PC-9 (cell line): ENCODE results near the gene TEKTIP1. TPM values are rescaled to one million over a fixed set of nuclear protein-coding genes. Genes with fewer than 3 reads are reported as not detected.

Experiments used
- BruUV-seq: library from RNA; stranded (reverse); fragments of 400-500 nt; replicated peaks from 2 replicates; lab custom pipeline; 2021; lab: Mats Ljungman, UMichigan
- CTCF ChIA-PET: fragments of 300-600 bp; sonication (Branson Sonifier 250); formaldehyde crosslinking; loops from one replicate; lab custom pipeline; 2022; ENCODE audit warnings: antibody characterized with exemption; lab: Charles Lee
- POLR2A ChIA-PET: fragments of 300-600 bp; sonication (Branson Sonifier 250); formaldehyde crosslinking; loops from one replicate; lab custom pipeline; 2022; ENCODE audit warnings: antibody characterized with exemption; ENCODE audit not compliant: unreplicated experiment; lab: Charles Lee
- DNase-seq, 2 experiments: peaks; one replicate each; pipeline versions ENCODE4 v3.0.0 to v3.0.0-alpha.2; 2015 to 2022; ENCODE audit warnings: mixed read lengths in 1 of 2
- H2AFZ ChIP-seq: fragments of 200-600 bp; sonication (generic); 2 replicates; pipeline ENCODE4 v1.8.1; 2017; ENCODE audit warnings: antibody characterized with exemption
- H3F3A ChIP-seq: fragments of 200-600 bp; sonication (generic); 2 replicates; pipeline ENCODE4 v1.8.1; 2017; ENCODE audit warnings: antibody characterized with exemption, mild to moderate bottlenecking, low read depth; ENCODE audit not compliant: insufficient read depth
- H3K27ac ChIP-seq: fragments of 200-600 bp; sonication (generic); 2 replicates; pipeline ENCODE4 v1.6.1; 2016; ENCODE audit warnings: mixed run types
- H3K27me3 ChIP-seq: fragments of 200-600 bp; sonication (generic); 2 replicates; pipeline ENCODE4 v1.6.1; 2016; ENCODE audit warnings: low read depth, mixed run types; ENCODE audit not compliant: insufficient read depth
- H3K36me3 ChIP-seq: fragments of 200-600 bp; sonication (generic); 2 replicates; pipeline ENCODE4 v1.6.1; 2016; ENCODE audit warnings: low read depth, mixed run types
- H3K4me1 ChIP-seq: fragments of 200-600 bp; sonication (generic); replicated peaks from 2 replicates; pipeline ENCODE4 v1.6.1; 2016; ENCODE audit warnings: mixed run types; ENCODE audit not compliant: insufficient read depth
- H3K4me2 ChIP-seq: fragments of 200-600 bp; sonication (generic); 2 replicates; pipeline ENCODE4 v1.6.1; 2017; ENCODE audit warnings: mixed run types
- H3K4me3 ChIP-seq: fragments of 200-600 bp; sonication (generic); 2 replicates; pipeline ENCODE4 v1.6.1; 2016; ENCODE audit warnings: mixed run types
- H3K79me2 ChIP-seq: fragments of 200-600 bp; sonication (generic); 2 replicates; pipeline ENCODE4 v1.6.1; 2017; ENCODE audit warnings: low read depth, mixed run types
- H3K9me2 ChIP-seq: fragments of 200-600 bp; sonication (generic); 2 replicates; pipeline ENCODE4 v1.8.1; 2017; ENCODE audit warnings: mild to moderate bottlenecking; ENCODE audit not compliant: insufficient read depth
- H3K9me3 ChIP-seq: fragments of 200-600 bp; sonication (generic); 2 replicates; pipeline ENCODE4 v1.8.1; 2016; ENCODE audit warnings: low read depth; ENCODE audit not compliant: insufficient read depth
- H4K20me1 ChIP-seq: fragments of 200-600 bp; sonication (generic); 2 replicates; pipeline ENCODE4 v1.8.1; 2017; ENCODE audit not compliant: insufficient read depth
- CTCF ChIP-seq: fragments of 200-600 bp; sonication (generic); conservative IDR thresholded peaks from 2 replicates; pipeline ENCODE4 v1.6.1; 2017; ENCODE audit warnings: mixed run types, antibody characterized with exemption, mild to moderate bottlenecking, moderate library complexity
- EZH2 ChIP-seq: fragments of 200-600 bp; sonication (generic); IDR thresholded peaks from 2 replicates; pipeline ENCODE4 v1.8.0; 2017; ENCODE audit warnings: antibody characterized with exemption, low read depth
- intact Hi-C: fragments of 100-400 bp; cut with micrococcal nuclease; formaldehyde crosslinking; loops from one replicate; pipeline ENCODE4 v1.10.0; 2022; ENCODE audit not compliant: unreplicated experiment
- total RNA-seq: library from RNA; stranded (reverse); gene quantifications from 2 replicates; pipeline ENCODE4 v1.2.3, GENCODE V29; 2021

TEKTIP1 gene
- total RNA-seq, 1 experiment from 2014 or later = 4.9 TPM

DNA sequence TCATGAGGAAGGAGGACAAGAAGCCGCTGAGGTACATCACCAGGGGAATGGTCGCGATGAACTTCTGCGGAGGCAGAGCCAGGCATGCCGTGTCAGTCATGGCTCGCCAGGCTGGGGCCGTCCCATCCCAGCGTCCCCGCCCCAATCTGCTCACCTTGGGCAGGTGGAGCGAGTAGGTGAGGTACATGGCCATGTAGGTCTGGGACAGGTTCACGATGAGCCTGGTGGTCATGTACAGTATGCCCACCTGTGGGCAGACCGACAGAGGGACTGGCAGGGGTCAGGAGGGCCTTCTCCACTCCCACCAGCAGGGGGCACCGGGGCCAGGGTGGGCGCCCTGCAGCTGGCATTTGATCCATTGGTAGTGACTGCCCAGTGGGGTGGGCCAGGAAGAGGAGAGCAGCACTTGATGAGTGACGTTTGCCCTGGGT, 8.3 kb downstream of the TEKTIP1 start:
- no peaks in the 10 kb centered on the region for H3K4me1 ChIP-seq
- no peak overlapping the region for H2AFZ ChIP-seq
- POLR2A ChIA-PET = interaction anchor here (0.6 kb wide), 1 partner anchor 16 kb away, joined by 3 read pairs; no protein-coding TSS in a partner anchor
- intact Hi-C loops = loop anchor here (5.0 kb wide), 1 partner anchor 660 kb away; no protein-coding TSS in a partner anchor
- no peaks in the 10 kb centered on the region for H3K9me2 ChIP-seq
- no TSS peak for BruUV-seq
- no peak overlapping the region for H3K27ac ChIP-seq
- H3K4me3 ChIP-seq = no peak overlapping the region
- TF ChIP-seq EZH2 (no peak), CTCF (peak; percentile 57; the same call in 1 of the 2 replicates)
- H3K36me3 ChIP-seq = no peaks in the 10 kb centered on the region
- H4K20me1 ChIP-seq = no peaks in the 10 kb centered on the region; the same call in 1 of the 2 replicates
- H3F3A ChIP-seq = no peaks in the 10 kb centered on the region
- no peaks in the 10 kb centered on the region for H3K27me3 ChIP-seq
- H3K9me3 ChIP-seq = no peaks in the 10 kb centered on the region
- no peak for DNase-seq
- no peak overlapping the region for H3K4me2 ChIP-seq
- CTCF ChIA-PET = no interaction called here
- no peaks in the 10 kb centered on the region for H3K79me2 ChIP-seq

DNA sequence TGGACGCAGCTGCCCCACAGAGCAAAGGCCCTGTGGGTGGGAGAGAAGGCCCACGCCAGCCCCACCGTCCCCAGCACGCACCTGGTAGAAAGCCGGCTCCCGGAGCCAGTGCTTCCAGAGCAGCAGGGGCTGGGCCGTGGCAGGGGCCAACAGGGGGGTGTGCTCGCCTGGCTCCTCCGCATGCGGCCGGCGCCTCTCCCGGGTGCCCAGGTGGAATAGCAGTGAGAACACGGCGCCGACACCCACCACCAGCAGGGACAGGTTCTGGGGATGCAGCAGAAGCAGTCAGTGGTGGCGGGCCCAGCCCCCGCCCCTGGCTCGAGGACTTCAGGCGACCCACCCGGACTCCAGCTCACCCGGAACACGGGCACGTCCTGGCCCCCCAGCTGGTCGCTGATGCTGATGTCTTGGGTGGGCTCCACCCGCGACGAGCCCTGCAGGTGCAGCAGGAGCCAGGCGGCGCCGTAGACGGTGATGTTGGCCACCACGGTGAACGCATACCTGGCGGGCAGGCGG, 8.9 kb downstream of the TEKTIP1 start:
- Histone ChIP-seq H4K20me1 (no peaks in the 10 kb centered on the region; the same call in 1 of the 2 replicates), H3K79me2 (no peaks in the 10 kb centered on the region), H3F3A (no peaks in the 10 kb centered on the region), H3K4me3 (no peak overlapping the region), H3K9me2 (no peaks in the 10 kb centered on the region), H3K36me3 (no peaks in the 10 kb centered on the region), H3K4me1 (no peaks in the 10 kb centered on the region), H3K9me3 (no peaks in the 10 kb centered on the region), H3K4me2 (no peak overlapping the region), H3K27ac (no peak overlapping the region), H3K27me3 (no peaks in the 10 kb centered on the region), H2AFZ (no peak overlapping the region)
- no TSS peak for BruUV-seq
- CTCF ChIA-PET = no interaction called here
- DNase-seq = no peak
- intact Hi-C loops = loop anchor here (5.0 kb wide), 1 partner anchor 659 kb away; no protein-coding TSS in a partner anchor
- TF ChIP-seq CTCF = peak; percentile 18; the same call in 1 of the 2 replicates
- no peak for TF ChIP-seq EZH2
- POLR2A ChIA-PET = interaction anchor here (0.8 kb wide), 1 partner anchor 30 kb away, joined by 13 read pairs; no protein-coding TSS in a partner anchor

DNA sequence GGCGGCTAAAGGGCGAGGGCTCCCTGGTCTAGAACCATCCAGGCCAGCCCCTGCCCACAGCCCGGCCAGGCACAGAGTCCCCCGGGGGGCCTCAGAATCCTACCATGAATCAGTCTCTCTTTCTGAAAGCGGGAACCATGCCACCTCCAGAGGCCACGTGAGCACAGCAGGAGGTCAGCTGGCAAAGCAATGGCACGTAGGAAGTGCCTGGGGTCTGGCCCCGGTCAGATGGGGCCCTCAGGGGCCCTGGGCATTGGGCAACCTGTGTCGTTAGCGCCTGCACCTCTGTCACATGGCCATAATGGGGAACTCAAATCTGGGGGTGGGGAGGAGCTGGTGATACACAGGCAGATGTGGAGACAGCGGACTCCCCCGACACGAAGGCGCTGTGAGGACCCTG, 9.6 kb downstream of the TEKTIP1 start:
- Histone ChIP-seq H3K27ac (no peak overlapping the region), H3K79me2 (no peaks in the 10 kb centered on the region), H3K27me3 (no peaks in the 10 kb centered on the region), H3K9me3 (no peaks in the 10 kb centered on the region), H2AFZ (no peak overlapping the region), H3K4me3 (no peak overlapping the region), H3K9me2 (no peaks in the 10 kb centered on the region), H3K4me2 (no peak overlapping the region), H3K36me3 (no peaks in the 10 kb centered on the region), H4K20me1 (no peaks in the 10 kb centered on the region; the same call in 1 of the 2 replicates), H3F3A (no peaks in the 10 kb centered on the region), H3K4me1 (no peaks in the 10 kb centered on the region)
- ChIA-PET CTCF (no interaction called here), POLR2A (interaction anchor here (0.8 kb wide), 1 partner anchor 29 kb away, joined by 13 read pairs; no protein-coding TSS in a partner anchor)
- no peak for TF ChIP-seq CTCF
- TF ChIP-seq EZH2 = no peak
- BruUV-seq = no TSS peak
- intact Hi-C loops = loop anchor here (5.0 kb wide), 1 partner anchor 659 kb away; no protein-coding TSS in a partner anchor
- no peak for DNase-seq
